IPS-18c (cell line): ENCODE results near the gene PRR5.

Source experiments
- H3K4me3 ChIP-seq: 2 replicates; pipeline ENCODE4 v1.7.0; 2013; ENCODE audit warnings: low read depth, mild to moderate bottlenecking, low read length, moderate library complexity; ENCODE audit not compliant: insufficient read depth
- H3K9me3 ChIP-seq: one replicate; pipeline ENCODE4 v1.6.1; 2013; ENCODE audit warnings: mild to moderate bottlenecking, low read length, moderate library complexity; ENCODE audit not compliant: control insufficient read depth, insufficient read depth

The PRR5 gene

DNA sequence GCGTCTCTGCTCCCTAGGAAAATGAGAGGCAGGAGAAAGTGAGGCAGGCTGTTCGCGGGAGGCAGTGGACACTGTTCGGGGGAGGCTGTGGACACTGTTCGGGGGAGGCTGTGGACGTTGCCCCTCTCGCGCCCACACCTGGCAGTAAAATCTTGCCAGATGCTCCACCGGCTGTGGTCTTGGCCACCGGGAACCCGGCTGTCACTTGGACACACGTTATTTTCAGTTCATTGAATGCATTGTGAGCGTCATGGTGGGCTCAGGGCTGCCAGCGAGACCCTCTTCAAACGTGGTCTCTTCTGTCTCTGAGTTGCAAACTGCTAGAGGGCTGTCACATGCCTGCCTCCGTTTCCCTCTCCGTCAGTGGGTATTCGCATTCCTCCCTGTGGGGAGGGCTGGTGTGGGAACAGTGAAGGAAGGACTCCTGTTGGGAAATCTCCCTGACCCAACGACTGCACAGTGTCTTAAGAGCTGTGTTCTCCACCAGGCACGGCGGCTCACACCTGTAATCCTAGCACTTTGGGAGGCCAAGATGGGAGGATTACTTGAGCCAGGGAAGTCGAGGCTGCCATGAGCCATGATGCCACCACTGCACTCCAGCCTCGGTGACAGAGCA, 1.4 kb downstream of the PRR5 start:
- Histone ChIP-seq H3K9me3 (peaks cover under 1% of the 10 kb centered on the region), H3K4me3 (peak overlapping the region; percentile 50)

DNA sequence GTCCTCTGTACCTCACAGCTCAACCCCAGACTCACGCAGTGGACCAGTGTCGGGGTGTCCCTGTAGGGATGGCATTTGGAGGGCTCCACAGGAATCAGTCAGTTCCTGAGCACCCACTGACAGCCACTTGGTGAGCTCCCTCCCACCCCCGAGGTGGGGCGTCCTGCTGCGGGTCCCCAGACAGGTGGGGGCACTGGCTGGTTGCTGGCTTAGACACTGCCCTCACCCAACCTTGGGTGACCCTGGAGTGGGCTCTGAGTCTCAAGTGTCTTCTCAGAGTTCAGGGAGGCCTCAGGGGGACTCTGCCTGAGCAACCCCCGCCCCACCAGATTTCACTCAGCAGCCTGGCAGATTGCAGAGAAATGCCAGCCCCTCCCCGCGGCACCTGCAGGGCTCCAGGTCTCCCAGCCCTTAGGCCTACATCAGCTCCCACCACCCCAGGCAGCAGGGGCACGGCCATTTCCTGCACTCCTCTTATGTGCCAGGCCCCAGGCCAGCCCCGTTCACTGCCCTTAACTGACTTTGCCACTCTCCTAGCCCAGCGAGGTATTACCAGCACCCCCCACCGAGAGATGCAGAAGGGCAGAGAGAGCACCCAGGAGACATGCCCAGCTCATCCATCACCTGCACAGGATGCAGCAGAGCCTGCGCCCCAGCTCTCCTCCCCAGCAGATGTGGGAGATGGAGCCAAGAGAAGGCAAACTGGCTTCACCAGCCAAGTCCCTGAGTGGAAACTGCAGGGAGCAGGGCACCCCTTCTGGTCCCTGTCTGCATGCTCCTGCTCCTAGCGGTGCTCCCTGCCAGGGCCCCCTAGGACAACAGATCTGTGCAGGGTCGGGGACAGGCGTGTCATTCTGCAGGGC, 2.4 kb downstream of the PRR5 start:
- Histone ChIP-seq H3K9me3 (no peaks in the 10 kb centered on the region), H3K4me3 (no peak overlapping the region)

DNA sequence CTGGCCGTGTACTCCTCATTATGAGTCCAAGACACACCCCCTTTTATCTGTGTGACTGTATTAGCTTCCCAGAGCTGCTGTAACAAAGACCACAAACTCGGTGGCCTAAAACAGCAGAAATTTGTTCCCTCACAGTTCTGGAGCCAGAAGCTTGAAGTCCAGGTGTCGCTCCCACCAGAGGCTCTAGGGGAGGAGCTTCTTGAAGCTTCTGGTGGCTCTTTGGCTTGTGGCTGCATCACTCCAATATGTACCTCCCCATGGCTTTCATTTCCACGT, 3.0 kb downstream of the PRR5 start:
- H3K4me3 ChIP-seq: no peak overlapping the region

DNA sequence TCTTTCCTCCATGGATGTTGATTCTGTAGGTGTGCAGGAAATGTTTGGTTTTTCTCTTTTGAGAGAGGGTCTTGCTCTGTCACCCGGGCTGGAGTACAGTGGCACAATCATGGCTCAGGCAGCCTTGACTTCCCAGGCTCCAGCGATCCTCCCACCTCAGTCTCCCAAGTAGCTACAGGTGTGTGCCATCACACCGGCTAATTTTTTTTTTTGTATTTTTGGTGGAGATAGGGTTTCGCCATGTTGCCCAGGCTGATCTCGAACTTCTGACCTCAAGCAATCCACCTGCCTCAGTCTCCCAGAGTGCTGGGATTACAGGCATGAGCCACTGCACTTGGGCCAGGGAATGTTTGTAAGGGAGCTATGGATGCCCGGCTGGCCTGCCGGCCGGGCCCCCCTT, 4.5 kb downstream of the PRR5 start:
- Histone ChIP-seq H3K4me3 (no peak overlapping the region), H3K9me3 (no peaks in the 10 kb centered on the region)

More for the DNA sequence above, 3.0 kb downstream of the PRR5 start:
- H3K9me3 ChIP-seq: no peaks in the 10 kb centered on the region

DNA sequence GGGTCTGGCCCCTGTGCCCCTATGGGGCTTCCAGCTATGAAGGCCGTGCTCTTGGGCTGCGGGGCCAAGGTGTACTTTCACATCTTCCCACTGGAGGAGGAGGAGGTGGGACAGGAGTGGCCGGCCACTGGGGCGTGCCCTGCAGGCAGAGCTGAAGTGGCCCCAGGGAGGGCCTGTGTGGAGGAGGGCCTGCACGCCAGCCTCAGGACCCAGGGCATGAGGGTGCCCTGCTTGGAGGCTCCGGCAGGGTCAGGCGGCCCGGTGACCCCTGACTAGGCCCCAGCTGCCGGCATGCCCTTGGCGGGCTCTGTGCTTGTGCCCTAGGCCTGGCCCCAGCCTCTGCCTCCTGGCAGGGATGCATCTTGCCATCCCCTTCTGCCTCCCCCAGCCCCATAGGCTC, 5.2 kb downstream of the PRR5 start:
- no peak overlapping the region for H3K4me3 ChIP-seq
- H3K9me3 ChIP-seq: no peaks in the 10 kb centered on the region

DNA sequence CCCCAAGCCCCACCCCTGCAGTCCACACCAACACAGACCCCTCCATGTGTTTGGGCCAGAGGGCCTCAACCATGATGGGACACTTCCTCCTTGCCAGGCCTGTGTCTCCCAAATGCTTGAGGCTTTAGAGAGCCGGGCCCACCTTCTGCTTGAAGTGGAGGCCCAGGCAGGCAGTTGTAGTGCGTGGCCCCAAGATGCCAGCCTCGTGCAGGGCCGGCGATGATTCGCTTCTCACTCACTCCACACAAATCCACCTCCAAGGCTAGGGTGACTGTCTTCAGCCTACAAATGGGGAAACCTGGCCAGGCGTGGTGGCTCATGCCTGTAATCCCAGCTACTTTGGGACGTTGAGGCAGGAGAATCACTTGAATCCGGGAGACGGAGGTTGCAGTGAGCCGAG, 5.7 kb downstream of the PRR5 start:
- no peaks in the 10 kb centered on the region for H3K9me3 ChIP-seq
- H3K4me3 ChIP-seq: no peak overlapping the region

DNA sequence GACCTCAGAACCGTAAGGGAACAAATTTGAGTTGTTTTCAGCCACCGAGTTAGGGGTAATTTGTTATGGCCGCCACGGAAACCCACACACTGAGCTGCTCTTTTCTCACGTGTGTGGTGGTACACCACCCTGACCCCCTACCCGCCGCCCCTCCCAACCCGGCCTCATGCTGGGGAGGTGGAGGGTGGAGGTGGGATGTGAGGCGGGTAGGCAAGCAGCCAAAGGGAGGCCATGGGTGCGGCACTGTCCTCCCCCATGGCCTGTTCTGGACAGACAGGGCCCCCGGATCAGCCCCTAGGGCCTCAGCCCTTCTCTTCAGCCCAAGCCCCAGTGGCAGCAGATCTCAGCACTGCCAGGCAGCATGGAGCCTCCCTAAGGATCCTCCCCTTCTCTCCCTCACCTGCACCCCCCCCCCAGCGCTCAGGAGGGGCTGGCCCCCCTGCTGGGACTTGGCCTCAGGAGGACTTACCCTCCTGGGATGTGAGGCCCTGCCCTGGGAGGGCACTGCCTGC, 7.9 kb downstream of the PRR5 start:
- Histone ChIP-seq H3K9me3 (no peaks in the 10 kb centered on the region), H3K4me3 (no peak overlapping the region)

DNA sequence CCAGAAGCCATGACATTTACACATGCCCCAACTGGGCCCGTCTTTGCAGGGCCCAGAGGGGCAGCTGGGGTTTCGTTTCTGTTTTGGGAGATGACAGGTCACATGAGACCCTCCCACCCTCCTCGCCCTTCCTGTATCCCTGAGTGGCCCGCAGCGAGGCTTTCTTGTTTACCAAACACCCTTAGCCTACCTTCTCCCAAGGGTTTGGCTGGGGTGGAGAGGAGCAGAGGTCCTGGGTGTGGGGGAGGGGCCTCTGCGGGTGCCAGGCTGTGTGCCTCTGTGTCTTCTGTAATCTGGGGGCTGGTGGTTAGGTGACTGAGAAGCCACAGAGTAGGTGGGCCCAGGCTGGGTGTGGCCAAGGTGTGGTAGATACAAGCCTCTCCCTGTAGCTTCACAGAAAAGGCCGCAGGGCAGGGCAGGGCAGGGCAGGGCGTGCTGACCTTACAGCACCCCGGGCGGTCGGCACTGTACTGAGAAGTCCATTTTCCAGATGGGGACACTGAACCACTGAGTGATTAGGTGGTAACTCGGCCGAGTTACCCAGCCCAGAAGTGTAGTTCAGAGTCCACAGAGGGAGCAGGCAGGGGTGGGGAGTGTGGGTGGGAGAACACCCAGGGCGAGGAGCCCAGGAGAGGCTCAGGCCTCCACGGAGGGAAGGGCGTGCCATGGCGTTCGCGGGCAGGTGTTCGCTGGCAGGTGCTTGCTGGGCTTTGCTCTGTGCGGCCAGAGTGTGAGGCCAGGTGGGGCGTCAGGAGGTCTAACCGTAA, 8.7 kb downstream of the PRR5 start:
- no peak overlapping the region for H3K4me3 ChIP-seq

DNA sequence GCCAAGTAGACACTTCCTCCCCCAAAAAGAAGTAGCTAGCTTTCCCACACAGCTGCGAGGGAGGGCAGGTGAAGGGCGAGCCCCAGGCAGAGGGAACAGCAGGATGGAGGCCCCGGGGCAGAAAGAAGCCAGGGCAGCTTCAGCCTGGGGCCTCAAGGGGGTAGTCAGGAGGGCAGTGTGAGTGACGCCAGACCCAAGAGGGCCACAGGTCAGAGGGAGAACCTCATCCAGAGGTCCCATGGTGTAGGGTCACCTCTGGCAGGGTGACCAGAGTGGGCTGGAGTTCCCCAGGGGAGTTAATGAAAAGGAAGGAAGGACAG, 9.2 kb downstream of the PRR5 start:
- H3K4me3 ChIP-seq: no peak overlapping the region
- no peaks in the 10 kb centered on the region for H3K9me3 ChIP-seq

More for the DNA sequence above, 8.7 kb downstream of the PRR5 start:
- no peaks in the 10 kb centered on the region for H3K9me3 ChIP-seq

DNA sequence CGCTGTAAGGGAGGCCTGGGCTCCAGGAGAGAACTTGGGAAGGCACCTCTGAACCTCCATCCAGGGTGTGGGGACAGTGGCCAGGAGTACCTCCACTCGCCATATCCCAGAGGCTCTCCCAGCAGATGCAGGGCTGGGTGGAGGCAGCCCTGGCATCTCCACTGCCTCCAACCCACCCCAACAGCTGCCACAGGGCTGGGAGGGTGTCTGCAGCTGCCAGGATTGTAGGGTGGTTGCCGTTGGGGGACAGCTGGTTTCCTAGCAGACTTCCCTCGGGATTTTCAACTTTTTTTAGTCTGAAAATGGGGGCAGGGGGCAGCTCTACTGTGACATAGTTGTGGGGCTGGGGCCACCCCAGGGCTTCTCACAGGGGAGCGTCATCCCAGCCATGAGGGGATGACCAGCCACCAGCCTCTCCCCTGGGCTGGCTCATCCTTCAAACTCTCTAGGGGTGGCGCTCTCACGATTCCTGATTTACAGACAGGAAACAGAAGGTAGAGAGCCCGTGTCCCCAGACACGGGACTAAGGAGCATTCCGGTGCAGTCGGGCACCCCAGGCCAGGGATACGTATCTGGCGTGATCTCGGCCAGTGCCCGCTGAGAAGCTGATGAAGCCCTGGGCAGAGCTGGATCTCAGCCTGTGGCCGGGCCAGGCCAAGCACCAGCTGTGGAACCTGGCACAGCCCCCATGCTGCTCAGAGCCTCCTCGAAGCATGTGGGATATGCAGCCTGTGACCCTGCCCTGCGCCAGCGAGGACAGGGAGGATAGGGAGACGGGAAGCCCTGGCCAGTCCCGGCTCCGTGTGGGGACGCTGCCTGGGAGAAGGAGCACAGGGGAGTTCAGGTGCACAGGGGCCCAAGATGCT, 9.9 kb downstream of the PRR5 start:
- Histone ChIP-seq H3K4me3 (no peak overlapping the region), H3K9me3 (no peaks in the 10 kb centered on the region)

DNA sequence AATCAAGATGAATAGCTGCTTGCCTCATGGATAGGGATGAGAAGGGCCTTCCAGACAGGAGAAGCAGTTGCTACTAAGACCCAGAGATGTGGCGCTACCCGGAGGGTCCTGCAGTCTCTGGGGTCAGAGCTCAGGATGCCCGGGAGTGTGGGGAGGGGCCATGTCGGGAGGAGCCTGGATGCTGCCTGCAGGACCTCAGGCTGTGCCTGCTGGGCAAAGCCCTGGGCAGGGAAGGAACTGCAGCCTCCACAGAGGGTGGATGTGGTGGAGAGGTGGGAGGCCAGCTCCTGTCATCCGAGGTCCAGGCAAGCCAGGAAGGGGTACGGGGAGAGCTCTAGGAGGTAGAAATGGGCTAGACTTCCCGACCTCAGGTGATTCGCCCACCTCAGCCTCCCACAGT, 11.0 kb downstream of the PRR5 start:
- Histone ChIP-seq H3K4me3 (no peak overlapping the region), H3K9me3 (no peaks in the 10 kb centered on the region)

DNA sequence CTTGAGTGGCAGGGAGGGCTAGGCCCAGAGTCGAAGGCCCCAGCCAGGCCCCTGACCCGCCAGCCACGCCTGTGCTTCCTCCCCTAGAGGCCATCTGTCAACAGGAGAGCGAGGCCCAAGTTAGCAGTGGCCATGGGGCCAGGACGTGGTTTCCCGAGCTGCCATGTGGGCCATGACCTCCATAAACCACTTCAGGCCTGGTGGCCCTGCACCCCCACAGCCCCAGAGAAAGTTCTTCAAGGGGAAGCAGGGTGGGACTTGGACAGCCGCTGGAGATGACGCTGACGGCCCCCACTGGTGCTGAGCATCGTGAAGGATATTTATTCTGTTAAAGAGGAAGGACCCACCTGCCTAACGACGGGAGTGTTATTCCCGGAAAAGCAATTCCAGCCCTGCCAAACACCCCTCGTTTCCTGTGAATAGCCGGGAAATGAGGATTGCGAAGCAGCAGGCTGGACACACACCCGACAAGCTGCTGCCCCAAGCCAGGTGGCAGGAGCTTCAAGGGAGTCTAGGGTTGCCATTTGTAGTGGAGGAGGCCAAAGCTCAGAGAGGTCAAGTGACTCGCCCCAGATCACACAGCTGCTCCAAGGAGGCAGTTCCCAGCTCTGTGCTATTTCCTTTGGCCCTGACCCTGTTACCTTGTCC, 12.8 kb downstream of the PRR5 start:
- Histone ChIP-seq H3K9me3 (no peaks in the 10 kb centered on the region), H3K4me3 (no peak overlapping the region)

DNA sequence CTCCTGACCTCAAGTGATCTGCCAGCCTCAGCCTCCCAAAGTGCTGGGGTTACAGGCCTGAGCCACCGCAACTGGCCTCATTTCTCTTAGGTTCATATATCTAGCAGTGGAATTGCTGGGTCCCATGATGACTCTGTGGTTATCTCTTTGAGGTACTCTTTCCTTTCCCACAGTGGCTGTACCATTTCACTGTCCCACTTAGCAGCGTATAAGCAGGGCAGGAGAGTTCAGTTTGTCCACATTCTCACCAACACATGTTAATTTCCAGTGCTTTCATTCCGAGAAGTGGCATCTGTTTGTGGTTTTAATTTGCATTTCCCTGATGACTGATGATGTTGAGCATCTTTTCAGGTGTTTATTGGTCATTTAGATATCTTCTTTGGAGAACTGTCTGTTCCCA, 16.4 kb downstream of the PRR5 start:
- Histone ChIP-seq H3K9me3 (no peaks in the 10 kb centered on the region), H3K4me3 (no peak overlapping the region)

DNA sequence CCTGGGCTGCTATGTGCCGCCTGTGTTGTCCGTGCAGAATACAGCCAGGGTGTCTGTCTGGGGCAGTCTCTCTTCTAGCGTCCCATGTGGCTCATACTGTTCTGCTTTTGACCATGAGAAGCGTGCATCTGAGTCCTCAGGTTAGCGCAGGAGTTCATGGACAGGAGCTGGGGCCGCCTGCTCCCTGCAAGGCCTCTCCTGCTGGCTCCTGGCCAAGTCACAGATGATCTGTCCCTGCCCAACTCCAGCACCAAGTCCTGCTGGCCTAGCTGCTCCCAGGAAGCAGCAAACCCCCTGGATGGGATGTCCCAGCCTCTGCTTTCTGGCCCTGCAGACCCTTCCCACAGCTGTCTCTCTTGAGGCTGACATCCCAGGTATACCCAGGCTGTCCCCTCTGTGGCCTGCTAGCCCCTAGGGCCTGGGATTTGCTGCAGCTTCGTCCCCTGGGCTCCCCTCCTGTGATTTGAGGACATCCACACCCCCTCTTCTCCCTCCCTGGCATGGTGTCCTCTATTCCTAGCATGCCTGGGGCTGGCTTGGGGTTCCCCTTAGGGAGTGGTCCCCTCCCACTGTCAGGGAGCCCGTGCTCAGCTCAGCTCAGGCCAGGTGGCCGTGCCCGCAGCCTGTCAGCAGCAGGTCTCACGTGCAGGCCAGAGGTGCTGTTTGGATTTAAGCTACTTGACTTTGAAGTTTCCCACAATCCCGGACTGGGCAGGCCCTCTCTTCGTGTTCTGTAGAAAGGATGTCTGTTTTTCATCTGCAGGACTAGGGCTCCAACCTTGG, 17.8 kb downstream of the PRR5 start:
- Histone ChIP-seq H3K4me3 (no peak overlapping the region), H3K9me3 (no peaks in the 10 kb centered on the region)

DNA sequence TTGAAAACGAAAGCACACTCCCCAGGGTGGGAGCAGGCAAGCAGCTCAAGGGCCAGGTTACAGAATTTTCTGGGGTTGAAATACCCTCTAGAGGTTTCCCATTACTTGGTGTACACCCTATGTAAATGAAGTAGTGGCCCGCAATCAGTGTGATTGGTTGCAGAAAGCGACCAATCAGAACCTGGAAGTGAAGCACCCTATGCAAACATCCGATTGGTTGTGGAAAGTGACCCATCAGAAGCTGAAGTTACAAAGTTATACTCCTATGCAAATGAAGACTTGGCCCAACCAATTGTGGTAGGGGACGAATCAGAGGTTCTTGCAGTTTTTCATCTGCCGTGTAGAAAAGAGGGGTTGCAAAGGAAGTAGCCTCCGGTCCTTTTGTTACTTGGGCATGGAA, 19.2 kb downstream of the PRR5 start:
- Histone ChIP-seq H3K9me3 (no peaks in the 10 kb centered on the region), H3K4me3 (no peak overlapping the region)

DNA sequence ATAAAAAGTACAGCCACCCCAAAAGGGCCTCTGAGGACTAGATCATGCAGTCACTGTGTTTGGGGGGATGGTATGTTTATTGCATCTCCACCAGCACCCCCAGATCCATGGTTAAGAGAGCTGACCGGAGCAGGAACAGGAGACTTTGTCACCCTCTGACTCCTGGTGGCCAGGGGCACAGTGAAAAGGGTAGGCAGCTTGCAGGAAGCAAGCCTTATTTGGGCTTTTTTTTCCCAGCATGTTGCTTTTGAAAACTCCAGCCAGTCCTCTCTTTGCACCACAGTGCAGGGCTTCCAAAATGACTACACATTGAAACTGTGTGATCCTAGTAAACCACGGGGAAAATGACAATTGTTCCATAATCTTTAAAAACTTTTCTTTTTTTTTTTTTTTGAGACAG, 20.6 kb downstream of the PRR5 start:
- Histone ChIP-seq H3K4me3 (no peak overlapping the region), H3K9me3 (no peaks in the 10 kb centered on the region)
